Central memory CD8-positive, alpha-beta T cell (primary cell): Measurements from ENCODE around the gene PFKL.

Experiments used
- ATAC-seq: fragments of 150-1000 bp; cut with Tn5 transposase; replicated peaks from 2 replicates; pipeline ENCODE4 v1.10.0; 2022; ENCODE audit warnings: mild to moderate bottlenecking, moderate FRiP score, moderate number of reproducible peaks; ENCODE audit not compliant: poor library complexity, severe bottlenecking; ENCODE audit errors: extremely low read depth
- DNase-seq, 2 donors: peaks; one replicate each; pipeline ENCODE4 v3.0.0; 2021; ENCODE audit warnings: low spot score in 2 of 2
- H3K27ac Mint-ChIP-seq: one replicate; pipeline ENCODE4 v1.8.0; 2022; ENCODE audit warnings: low read depth, mild to moderate bottlenecking, moderate library complexity, mixed read lengths
- H3K27me3 Mint-ChIP-seq: one replicate; pipeline ENCODE4 v1.8.0; 2022; ENCODE audit warnings: mixed read lengths
- H3K36me3 Mint-ChIP-seq: one replicate; pipeline ENCODE4 v1.8.0; 2022; ENCODE audit warnings: mild to moderate bottlenecking, moderate library complexity, mixed read lengths; ENCODE audit not compliant: insufficient read depth
- H3K4me1 Mint-ChIP-seq: one replicate; pipeline ENCODE4 v1.8.0; 2022; ENCODE audit warnings: mixed read lengths
- H3K4me3 Mint-ChIP-seq: one replicate; pipeline ENCODE4 v1.8.0; 2022; ENCODE audit warnings: mild to moderate bottlenecking, moderate library complexity, mixed read lengths
- H3K9me3 Mint-ChIP-seq: one replicate; pipeline ENCODE4 v1.8.0; 2022; ENCODE audit warnings: mixed read lengths

The PFKL gene

DNA sequence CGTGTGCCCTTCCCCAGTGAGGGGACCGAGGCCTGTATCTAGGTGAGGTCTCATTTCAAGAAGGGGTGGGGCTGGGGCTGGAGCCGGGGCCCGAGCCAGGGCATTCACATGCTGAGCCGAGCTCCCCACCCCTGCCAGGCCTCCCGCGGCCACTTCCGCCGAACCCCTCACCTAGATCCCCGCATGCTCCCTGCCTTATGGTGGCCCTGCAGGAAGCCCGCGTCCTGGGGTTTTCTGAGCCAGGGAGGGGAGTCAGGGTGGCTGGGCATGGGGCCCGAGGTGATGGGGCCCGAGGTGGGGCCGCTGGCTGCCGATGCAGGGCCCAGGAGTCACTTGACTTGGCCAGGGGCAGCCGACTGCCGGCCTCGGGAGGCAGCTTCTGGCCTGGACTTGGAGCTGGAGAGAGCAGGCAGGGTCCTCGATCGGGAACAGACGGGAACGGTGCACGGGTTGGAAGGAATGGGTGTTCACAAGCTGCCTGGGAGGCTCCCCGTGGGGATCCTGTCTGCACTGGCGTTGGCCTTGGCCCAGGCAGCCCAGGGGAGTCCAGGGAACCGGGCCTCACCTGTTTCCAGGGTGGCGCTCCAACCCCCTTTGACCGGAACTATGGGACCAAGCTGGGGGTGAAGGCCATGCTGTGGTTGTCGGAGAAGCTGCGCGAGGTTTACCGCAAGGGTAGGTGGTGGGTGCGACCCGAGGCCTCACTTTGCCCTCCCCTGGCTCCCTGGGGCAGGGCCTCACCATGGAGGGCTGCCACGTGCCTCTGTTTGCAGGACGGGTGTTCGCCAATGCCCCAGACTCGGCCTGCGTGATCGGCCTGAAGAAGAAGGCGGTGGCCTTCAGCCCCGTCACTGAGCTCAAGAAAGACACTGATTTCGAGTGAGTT lies 25.8 kb downstream of the PFKL start:
- no peak overlapping the region for H3K4me3 Mint-ChIP-seq
- H3K27me3 Mint-ChIP-seq: no peaks in the 10 kb centered on the region
- H3K36me3 Mint-ChIP-seq: peaks cover 9% of the 10 kb centered on the region
- H3K27ac Mint-ChIP-seq: no peak overlapping the region
- ATAC-seq (no peak), DNase-seq (no peak)
- H3K4me1 Mint-ChIP-seq: no peaks in the 10 kb centered on the region
- no peaks in the 10 kb centered on the region for H3K9me3 Mint-ChIP-seq

DNA sequence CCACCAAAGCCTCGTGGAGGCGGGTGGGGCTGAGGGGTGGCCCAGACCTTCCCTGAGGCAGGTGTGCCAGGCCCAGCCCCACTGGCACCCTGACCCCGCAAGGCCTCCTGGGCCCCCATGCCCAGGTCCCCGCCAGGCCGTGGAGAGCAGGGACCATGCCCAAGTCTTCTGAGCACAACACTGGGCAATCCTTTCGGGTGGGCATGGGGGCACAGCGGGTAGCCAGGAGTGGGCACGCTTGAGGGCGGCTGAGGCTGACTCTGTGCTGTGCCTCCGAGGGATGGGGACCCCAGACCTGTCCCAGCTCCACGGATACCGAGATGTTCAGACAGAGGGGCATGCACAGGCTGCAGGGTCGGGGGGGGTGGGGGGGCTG lies 26.4 kb downstream of the PFKL start:
- Mint-ChIP-seq H3K9me3 (no peaks in the 10 kb centered on the region), H3K27ac (no peak overlapping the region)

DNA sequence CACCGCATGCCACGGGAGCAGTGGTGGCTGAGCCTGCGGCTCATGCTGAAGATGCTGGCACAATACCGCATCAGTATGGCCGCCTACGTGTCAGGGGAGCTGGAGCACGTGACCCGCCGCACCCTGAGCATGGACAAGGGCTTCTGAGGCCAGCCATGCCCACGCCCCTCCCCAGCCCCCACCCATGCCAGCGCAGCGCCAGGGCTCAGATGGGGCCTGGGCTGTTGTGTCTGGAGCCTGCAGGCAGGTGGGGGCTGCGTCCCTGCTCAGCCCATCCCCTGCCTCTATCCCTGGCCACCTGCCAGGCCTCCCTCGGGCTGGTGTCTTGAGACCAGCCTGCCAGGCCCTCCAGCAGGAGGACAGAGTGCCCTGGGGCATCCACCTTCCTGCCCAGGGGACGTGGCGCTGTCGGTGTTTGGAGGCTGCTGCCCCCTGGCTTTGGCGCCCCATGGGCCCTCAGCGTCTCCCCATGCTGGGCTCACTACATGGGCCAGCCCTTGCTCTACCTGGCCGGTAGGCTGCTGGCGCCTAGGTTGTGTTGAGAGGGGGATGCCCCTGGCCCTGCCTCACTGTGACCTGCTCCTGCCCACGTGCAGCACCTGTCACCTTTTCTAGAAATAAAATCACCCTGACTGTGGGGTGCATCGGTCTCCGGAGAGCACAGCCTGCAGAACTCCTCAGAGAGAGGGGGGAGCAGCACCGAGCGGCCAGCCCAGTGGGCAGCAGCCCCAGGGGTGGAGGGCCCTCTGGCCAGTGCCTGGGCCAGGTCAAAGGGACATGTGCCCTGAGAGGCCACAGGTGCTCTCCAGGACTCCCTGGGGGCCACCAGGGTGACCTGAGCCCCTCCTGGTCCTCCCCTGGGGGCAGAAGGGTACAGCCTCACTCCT lies 27.1 kb downstream of the PFKL start:
- H3K4me1 Mint-ChIP-seq: no peaks in the 10 kb centered on the region
- no peak overlapping the region for H3K4me3 Mint-ChIP-seq
- H3K36me3 Mint-ChIP-seq: peaks cover 9% of the 10 kb centered on the region
- ATAC-seq: no peak
- H3K9me3 Mint-ChIP-seq: no peaks in the 10 kb centered on the region
- no peaks in the 10 kb centered on the region for H3K27me3 Mint-ChIP-seq
- H3K27ac Mint-ChIP-seq: no peak overlapping the region
- DNase-seq: no peak

More for the DNA sequence above, 26.4 kb downstream of the PFKL start:
- ATAC-seq: no peak
- no peak overlapping the region for H3K4me3 Mint-ChIP-seq
- no peak for DNase-seq
- peaks cover 9% of the 10 kb centered on the region for H3K36me3 Mint-ChIP-seq
- no peaks in the 10 kb centered on the region for H3K4me1 Mint-ChIP-seq
- H3K27me3 Mint-ChIP-seq: no peaks in the 10 kb centered on the region

DNA sequence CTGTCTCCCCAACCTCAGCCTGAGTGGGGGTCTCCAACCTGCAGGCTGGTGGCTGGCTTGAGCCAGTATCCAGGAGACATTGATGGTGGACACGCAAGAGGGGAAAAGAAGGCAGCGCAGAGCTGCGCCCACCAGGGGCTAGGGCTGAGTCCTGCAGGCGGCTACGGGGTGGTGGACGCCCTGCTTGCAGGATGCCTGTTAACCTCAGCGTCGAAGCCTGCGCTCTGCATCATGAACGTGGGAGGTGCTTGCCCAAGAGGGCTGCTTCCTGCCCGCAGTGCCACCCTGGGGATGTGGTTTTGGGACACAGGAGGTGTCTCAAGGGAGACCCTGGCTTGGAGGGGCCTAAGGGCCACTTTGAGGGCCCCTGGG lies 27.7 kb downstream of the PFKL start:
- H3K9me3 Mint-ChIP-seq: no peaks in the 10 kb centered on the region
- ATAC-seq (no peak), DNase-seq (no peak)
- H3K36me3 Mint-ChIP-seq: peaks cover 8% of the 10 kb centered on the region
- no peaks in the 10 kb centered on the region for H3K27me3 Mint-ChIP-seq
- H3K4me3 Mint-ChIP-seq: no peak overlapping the region
- H3K4me1 Mint-ChIP-seq: no peaks in the 10 kb centered on the region
- no peak overlapping the region for H3K27ac Mint-ChIP-seq

DNA sequence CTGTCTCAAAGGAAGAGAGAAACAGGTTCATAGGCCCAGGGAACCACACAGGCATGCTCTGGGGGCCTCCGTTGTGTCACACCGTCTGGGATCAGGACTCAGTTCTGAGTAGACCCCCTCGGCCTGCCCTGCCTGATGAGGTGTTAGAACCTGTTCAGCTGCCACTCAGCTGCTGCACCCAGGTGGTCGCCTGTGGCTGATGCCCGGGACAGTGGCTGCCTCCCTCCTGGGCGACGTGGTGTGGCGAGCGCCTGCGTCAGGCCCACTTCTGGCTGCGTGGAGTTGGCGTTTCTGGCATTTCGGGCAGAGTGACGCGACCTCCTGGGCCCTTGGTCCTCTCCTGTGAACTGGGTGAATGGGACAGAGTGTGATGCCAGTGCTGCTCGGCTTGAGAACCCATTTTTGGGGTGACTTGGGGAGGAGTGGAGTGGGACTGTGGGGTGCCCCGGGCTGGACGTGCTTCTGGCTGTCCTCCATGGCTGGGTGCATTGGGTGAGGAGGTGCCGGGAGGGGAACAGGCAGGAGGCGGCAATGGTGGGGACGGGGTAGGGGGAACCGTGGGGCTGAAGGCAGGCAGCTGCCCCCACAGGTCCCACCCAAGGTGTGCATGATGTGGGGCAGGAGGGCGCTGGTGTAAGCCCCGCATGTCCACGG lies 28.5 kb downstream of the PFKL start:
- Mint-ChIP-seq H3K4me3 (no peak overlapping the region), H3K4me1 (no peaks in the 10 kb centered on the region), H3K27ac (no peak overlapping the region)

DNA sequence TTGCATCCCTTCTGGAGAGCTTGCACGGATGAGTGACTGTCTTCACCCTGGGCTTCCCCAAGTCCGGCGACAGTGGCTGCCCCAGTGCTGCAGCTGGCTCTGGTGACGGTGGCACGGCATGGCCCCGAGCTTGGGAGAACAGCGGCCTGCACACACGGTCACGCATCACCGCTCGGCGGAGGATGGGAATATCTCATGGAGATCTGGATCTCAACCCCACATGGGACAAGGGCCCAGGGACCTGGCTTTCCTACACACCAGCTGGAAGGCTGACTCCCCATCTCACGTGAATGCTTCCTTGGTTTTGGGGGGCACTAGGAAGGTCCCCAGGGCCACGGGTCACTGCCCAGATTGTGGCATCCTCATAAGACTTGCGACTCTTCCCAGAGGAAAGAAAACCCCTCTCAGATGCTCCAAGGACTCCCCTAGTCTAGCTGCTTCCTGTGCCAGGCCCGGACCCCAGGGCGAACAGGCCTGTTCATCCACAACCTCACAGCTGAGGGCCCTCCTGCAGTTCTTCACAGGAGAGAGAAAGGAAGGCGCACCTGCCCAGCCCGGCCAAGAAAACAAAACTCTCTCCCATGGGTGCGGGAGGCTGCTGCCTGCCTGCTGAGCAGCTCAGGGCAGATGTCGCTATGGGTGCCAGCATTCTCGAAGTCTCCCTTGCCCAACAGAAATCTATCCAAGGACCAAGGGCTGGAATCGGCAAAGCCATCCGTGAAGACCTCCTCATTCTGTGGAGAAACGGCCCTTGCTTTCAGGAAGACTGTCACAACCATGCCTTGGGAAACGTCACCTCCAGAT lies 29.4 kb downstream of the PFKL start:
- H3K4me1 Mint-ChIP-seq: no peaks in the 10 kb centered on the region

More for the DNA sequence above, 28.5 kb downstream of the PFKL start:
- peaks cover 6% of the 10 kb centered on the region for H3K36me3 Mint-ChIP-seq
- DNase-seq: no peak
- ATAC-seq: no peak
- no peaks in the 10 kb centered on the region for H3K9me3 Mint-ChIP-seq
- no peaks in the 10 kb centered on the region for H3K27me3 Mint-ChIP-seq

DNA sequence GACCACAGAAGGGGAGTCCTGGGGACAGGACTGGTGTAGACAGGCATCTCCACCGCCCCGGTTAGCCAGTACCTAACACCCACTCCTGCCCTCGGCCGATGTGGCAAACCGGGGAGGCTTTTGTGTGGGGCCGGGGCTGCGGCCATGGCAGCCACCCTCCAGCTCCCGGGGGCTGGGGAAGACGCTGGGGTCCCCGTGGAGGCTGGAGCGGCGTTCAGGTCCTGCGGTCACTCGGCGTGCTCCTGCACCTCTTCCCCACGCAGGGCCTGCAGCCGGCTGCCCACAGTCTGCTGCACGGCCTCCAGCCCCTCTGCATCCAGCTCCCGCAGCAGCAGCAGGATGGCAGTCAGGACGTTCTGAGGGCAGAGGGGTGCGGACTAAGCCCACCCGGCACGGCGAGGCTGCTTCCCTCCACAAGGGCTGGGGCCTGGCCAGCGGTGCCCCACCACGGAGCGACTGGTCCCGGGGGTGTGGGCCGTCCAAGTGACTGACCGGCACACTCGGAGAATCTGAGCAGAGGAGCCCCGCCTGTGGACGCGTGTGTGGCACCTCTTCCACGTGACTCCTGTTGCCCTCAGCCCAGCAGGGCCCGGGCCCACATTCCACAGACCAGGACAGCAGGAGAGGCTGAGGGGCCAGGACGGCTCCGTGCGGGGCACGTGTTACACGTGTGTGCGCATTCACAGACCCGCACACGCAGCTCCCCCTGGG lies 30.3 kb downstream of the PFKL start:
- no peak for DNase-seq
- Mint-ChIP-seq H3K27me3 (no peaks in the 10 kb centered on the region), H3K36me3 (peaks cover 5% of the 10 kb centered on the region), H3K4me3 (no peak overlapping the region), H3K4me1 (no peaks in the 10 kb centered on the region), H3K9me3 (no peaks in the 10 kb centered on the region), H3K27ac (no peak overlapping the region)
- ATAC-seq: no peak

More for the DNA sequence above, 29.4 kb downstream of the PFKL start:
- Mint-ChIP-seq H3K9me3 (no peaks in the 10 kb centered on the region), H3K27ac (no peak overlapping the region), H3K4me3 (no peak overlapping the region), H3K36me3 (peaks cover 6% of the 10 kb centered on the region), H3K27me3 (no peaks in the 10 kb centered on the region)
- no peak for DNase-seq
- no peak for ATAC-seq

DNA sequence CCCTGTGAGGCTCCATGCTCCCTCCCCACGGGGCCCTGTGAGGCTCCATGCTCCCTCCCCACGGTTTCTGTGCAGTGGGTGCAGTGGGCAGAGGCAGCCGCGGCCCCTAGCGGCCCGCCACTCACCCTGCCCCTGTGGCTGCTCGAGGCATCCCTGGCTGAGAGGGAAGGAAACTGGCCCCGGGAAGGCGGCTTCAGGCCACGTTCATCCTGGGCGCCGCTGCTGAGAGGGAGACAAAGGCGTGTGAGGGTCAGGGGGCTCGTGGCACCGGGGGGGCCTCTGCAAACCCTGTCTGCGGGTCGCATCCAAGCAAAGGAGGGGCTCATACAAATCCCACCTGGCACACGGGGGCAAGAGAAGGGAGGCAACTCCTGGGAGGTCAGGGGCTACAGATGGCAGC lies 30.8 kb downstream of the PFKL start:
- ATAC-seq: no peak
- Mint-ChIP-seq H3K27me3 (no peaks in the 10 kb centered on the region), H3K9me3 (no peaks in the 10 kb centered on the region), H3K4me1 (no peaks in the 10 kb centered on the region), H3K27ac (no peak overlapping the region), H3K36me3 (peaks cover 7% of the 10 kb centered on the region), H3K4me3 (no peak overlapping the region)
- DNase-seq: no peak

DNA sequence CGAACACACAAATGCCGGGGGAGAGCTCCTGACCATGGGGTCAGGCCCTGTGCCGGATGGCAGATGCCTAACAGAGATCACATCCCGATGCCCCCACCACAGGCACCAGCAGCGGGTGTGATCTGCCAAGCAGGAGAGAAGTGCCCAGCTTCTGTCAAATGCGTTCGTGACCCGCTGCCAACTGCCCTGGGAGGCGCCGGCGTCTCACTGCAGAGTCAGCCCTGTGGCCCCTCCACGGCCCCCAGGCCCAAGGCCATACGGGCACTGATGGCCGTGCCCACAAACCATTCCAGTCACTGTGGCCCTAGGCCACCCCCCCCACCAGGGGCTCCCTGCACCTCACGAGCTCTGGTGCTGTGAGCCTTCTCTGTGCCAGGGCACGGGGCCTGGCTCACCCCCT lies 31.4 kb downstream of the PFKL start:
- Mint-ChIP-seq H3K9me3 (no peaks in the 10 kb centered on the region), H3K27ac (no peak overlapping the region), H3K36me3 (peaks cover 9% of the 10 kb centered on the region), H3K27me3 (no peaks in the 10 kb centered on the region), H3K4me3 (no peak overlapping the region), H3K4me1 (no peaks in the 10 kb centered on the region)
- DNase-seq: no peak
- no peak for ATAC-seq

DNA sequence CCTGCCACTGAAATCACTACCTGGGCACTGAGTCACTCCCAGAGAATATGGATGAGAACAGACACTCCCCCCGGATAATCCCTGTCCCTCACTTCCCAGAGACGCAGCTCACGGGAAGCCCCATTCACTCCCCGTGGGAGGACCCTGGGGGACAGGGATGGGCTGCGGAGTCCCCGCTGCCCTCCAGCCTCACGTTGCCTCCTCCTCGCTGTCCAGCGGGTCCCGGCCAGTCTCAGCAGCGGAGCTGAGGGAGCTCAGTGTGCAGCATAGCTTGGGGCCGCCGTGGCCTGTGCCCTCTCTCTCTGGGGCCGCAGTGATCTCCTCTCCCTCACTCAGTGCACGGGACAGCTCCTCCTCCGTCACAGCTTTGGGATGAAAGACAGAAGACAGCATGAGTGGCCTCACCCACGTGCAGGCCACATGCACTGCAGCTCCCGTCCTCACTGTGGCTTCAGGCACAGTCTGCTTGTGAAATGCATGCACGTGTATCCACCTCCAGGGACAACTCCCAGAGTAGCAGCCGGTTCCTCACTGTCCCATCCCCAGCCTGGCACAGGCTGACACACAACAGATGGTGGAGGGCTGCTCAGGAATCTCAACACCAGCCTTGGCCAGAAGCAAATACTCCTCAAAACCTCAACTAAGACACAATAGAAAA lies 31.9 kb downstream of the PFKL start:
- Mint-ChIP-seq H3K4me1 (no peaks in the 10 kb centered on the region), H3K36me3 (peaks cover 15% of the 10 kb centered on the region), H3K27me3 (no peaks in the 10 kb centered on the region), H3K4me3 (no peak overlapping the region), H3K27ac (no peak overlapping the region), H3K9me3 (no peaks in the 10 kb centered on the region)
- ATAC-seq: no peak
- DNase-seq: no peak

DNA sequence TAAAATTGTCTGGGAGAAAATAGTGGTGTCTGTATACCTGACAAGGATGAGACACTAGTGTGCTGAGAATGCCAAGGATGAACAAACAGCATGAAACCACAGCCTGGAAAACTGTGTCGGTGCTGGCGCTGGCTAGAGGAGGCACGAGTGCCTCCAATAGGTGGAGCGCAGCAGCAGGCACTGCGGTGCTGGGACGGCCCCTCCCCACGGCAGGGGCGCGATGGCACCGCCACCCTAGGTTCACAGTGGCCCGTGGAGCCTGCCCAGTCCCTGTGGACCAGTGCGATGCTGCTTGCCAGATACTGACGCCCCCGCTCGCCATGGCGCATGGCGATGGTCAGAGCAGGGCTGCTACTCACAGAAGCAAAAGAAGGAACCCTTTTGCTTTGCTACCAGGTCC lies 32.5 kb downstream of the PFKL start:
- DNase-seq: no peak
- ATAC-seq: no peak
- H3K27me3 Mint-ChIP-seq: no peaks in the 10 kb centered on the region
- peak overlapping the region; percentile 44 for H3K27ac Mint-ChIP-seq
- no peaks in the 10 kb centered on the region for H3K4me1 Mint-ChIP-seq
- no peak overlapping the region for H3K4me3 Mint-ChIP-seq
- peaks cover 20% of the 10 kb centered on the region for H3K36me3 Mint-ChIP-seq
- no peaks in the 10 kb centered on the region for H3K9me3 Mint-ChIP-seq
